CD4-positive, alpha-beta T cell treated with Interferon alpha-2 for 1 hour (primary cell): ENCODE data around the gene FUS.
"Not testable (repeated sequence)": the region's sequence is repeated elsewhere in the genome, so short reads cannot be mapped to it uniquely, and the experiment has no call there.

ENCODE experiments used
- DNase-seq, 2 donors: peaks; one replicate each; pipeline ENCODE4 v3.0.0-alpha.2; 2020 to 2022

Gene FUS

DNA sequence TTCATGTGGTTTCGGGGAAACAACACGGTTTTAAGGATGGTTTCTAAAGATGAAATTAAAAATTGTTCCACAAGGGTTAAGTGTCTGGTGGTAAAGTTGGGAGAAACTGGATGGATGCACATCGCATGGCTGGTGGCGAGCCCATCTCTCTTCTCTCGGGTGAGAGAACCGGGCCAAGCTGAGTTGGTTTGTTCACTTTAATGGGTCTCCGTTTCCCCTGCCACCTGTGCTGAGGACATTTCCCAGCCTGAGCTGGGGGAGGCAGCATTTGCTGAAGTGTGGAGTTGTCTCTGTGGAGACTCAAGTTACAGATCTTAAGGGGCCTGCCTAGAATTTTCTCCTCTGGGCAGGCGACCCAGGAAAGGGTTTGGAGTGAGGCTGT, 7.9 kb downstream of the FUS start:
- no peak for DNase-seq

- DNase-seq = no peak
These were observed 8.8 kb downstream of the FUS start for GRCh38 chr16:31188450-31189411.

- DNase-seq = no peak
These were observed 9.5 kb downstream of the FUS start for GRCh38 chr16:31189412-31189778.

DNA sequence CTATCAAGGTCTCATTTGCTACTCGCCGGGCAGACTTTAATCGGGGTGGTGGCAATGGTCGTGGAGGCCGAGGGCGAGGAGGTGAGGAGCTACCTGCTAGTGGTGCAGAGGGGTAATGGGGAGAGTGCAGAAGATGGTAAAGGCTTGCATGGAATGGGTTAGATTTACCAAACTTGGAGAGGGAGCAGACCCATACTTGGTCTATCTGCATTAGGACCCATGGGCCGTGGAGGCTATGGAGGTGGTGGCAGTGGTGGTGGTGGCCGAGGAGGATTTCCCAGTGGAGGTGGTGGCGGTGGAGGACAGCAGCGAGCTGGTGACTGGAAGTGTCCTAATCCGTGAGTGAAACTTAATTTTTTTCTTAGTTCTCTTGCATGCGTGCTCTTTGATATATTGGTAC, 10.1 kb downstream of the FUS start:
- DNase-seq = no peak

- no peak for DNase-seq
These were observed 11.0 kb downstream of the FUS start for GRCh38 chr16:31190818-31191444.

DNA sequence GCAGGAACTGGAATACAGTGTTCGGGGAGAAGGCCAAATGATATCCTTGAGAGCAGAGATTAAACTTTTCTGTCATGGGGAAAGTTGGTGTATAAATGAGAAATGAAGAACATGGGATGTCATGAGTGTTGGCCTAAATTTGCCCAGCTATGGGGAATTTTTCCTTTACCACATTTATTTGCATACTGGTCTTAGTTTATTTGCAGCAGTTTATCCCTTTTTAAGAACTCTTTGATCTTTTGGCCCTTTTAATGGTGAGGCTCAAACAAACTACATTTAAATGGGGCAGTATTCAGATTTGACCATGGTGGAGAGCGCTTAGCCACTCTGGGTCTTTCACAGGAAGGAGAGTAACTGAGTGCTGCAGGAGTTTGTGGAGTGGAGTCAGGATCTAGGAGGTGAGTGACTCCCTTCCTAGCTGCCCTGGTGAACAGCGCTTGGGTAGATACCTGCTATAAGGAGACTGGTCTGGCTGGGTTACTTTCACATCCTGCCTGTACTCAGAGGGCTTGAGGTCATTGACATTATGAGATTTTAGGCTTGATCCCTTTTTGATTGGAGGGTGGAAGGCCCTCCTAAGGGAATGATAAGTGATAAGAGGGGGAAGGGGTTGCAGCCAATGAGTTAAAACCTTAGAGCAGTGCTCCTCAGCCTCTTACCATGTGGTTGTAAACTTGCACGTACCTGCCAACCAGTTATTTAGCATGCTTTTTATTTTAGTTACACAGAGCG, 11.9 kb downstream of the FUS start:
- DNase-seq = no peak

DNA sequence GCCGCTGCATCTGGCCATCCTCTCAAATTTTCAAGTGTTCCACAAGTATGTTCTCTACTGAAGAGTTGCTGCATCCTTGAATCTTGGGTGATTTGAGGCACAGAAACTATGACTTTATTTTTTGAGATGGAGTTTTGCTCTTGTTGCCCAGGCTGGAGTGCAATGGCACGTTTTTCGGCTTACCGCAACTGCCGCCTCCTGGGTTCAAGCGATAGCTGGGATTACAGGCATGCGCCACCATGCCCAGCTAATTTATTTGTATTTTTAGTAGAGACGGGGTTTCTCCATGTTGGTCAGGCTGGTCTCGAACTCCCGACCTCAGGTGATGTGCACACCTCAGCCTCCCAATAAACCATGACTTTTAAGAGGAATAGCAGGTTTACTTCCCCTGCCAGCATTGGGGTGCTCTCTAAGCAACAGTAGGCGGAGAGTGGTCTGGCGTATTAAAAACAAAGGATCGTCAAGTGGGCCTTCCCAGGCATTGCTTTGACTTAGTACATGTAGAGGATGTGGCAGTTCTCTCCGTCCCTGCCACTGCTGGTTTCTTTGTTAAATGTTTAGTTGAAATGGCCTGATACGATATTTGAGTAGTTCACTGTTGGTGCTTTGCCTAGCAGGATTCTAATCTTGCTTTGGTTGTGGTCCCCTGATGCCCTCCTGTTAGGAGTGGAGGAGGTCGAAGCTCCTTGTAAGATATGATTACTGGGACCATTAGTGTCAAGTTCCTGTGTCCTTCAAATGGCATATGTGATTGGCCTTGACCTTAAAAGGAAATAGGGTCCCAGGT, 13.1 kb downstream of the FUS start:
- DNase-seq = no peak

DNA sequence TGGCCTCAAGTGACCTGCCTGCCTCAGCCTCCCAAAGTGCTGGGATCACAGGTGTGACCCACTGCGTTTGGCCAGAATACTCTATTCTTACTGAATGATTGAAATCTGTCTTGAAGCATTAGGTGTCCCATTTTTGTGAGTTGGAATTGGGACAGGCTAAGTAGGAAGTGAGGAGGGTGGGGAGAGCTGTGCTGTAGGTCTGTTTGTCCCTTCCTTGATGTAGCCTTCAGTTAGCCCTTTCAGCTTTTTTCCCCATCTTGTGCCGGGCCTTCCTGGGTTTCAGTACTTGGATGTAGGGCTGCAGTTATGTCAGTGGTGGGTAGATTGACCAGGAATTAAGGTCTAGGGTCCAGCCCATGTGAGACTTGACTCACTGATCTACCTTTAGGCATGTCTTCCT, 13.9 kb downstream of the FUS start:
- no peak for DNase-seq

DNA sequence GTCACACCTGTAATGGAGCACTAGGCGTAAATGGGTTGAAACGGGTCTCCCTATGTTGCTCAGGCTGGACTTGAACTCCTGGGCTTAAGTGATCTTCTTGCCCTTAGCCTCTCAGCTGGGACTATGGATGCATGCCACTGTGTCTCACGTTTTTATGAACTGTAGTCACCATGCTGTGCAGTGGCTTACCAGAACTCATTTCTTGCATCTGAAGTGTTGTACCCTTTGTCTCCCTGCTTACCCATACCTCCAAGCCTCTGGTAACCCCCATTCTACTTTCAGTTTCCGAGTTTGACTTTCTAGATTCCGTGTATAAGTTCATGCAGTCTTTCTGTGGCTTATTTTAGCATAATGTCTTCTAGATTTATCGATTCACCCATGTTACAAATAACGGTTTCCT, 15.0 kb downstream of the FUS start:
- no peak for DNase-seq

DNA sequence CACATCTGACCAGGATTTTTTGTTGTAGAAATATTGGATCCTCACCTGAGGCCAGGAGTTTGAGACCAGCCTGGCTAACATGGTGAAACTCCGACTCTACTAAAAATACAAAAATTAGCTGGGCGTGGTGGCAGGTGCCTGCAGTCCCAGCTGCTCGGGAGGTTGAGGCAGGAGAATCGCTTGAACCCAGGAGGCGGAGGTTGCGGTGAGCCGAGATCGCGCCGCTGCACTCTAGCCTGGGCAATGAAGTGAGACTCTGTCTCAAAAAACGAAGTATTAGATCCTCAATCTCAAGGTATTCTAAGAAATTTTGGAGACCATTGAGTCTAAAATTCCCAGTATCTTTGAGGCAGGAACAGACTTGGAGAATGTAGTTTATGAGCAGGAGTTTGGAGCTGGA, 15.9 kb downstream of the FUS start:
- DNase-seq = not testable (repeated sequence)

- no peak for DNase-seq
These were observed 16.6 kb downstream of the FUS start for GRCh38 chr16:31196324-31197088.

- DNase-seq = no peak
These were observed 18.4 kb downstream of the FUS start for GRCh38 chr16:31198207-31198882.

- no peak for DNase-seq
These were observed 19.6 kb downstream of the FUS start for GRCh38 chr16:31199430-31200041.

- not testable (repeated sequence) for DNase-seq
These were observed 20.2 kb downstream of the FUS start for GRCh38 chr16:31200111-31200510.

GRCh38 chr16:31200821-31201568, 21.1 kb downstream of the FUS start:
- peak; percentile 39 to 61 for DNase-seq

GRCh38 chr16:31201582-31202413, 21.9 kb downstream of the FUS start:
- DNase-seq = peak; percentile 42 to 49

GRCh38 chr16:31202414-31203375, 22.8 kb downstream of the FUS start, which contains the start of gene PYCARD:
TSS of gene PYCARD (minus strand) at chr16:31202760. CDS start at chr16:31202690, 70 bp downstream.
- peak in 1 of 2 donors; percentile 17 for DNase-seq
